ENCODE measurements around the gene NLE1.

The NLE1 gene

GRCh38 chr17:35146214-35146833, 4.2 kb upstream of the NLE1 start:
- peaks cover 8% of the 10 kb centered on the region for H3K79me2 ChIP-seq (ENCODE audit: insufficient read depth, low read length)
- no peak overlapping the region for H3K4me3 ChIP-seq (ENCODE audit: insufficient read depth, low read length, poor library complexity, severe bottlenecking)
- TF ChIP-seq, protein P1, sequence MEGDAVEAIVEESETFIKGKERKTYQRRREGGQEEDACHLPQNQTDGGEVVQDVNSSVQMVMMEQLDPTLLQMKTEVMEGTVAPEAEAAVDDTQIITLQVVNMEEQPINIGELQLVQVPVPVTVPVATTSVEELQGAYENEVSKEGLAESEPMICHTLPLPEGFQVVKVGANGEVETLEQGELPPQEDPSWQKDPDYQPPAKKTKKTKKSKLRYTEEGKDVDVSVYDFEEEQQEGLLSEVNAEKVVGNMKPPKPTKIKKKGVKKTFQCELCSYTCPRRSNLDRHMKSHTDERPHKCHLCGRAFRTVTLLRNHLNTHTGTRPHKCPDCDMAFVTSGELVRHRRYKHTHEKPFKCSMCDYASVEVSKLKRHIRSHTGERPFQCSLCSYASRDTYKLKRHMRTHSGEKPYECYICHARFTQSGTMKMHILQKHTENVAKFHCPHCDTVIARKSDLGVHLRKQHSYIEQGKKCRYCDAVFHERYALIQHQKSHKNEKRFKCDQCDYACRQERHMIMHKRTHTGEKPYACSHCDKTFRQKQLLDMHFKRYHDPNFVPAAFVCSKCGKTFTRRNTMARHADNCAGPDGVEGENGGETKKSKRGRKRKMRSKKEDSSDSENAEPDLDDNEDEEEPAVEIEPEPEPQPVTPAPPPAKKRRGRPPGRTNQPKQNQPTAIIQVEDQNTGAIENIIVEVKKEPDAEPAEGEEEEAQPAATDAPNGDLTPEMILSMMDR (IDR thresholded peaks at IDR 0.05; ENCODE audit: insufficient read depth, low read length, poor library complexity, severe bottlenecking): no peak
- TF ChIP-seq EZH2phosphoT487 (conservative IDR thresholded peaks at IDR 0.05; ENCODE audit: low read length): no peak
- H3K9me2 ChIP-seq (replicated peaks; ENCODE audit: insufficient read depth, low read length): no peaks in the 10 kb centered on the region
- no peaks in the 10 kb centered on the region for H3F3A ChIP-seq (ENCODE audit: insufficient read depth)
- no peak overlapping the region for H3K9ac ChIP-seq (ENCODE audit: low read length)
- H3K4me2 ChIP-seq (ENCODE audit: low read depth, low read length, poor library complexity, severe bottlenecking): no peak overlapping the region
- no peaks in the 10 kb centered on the region for H4K20me1 ChIP-seq (ENCODE audit: low read depth, low read length)
- no peaks in the 10 kb centered on the region for H3K27me3 ChIP-seq (ENCODE audit: low read length)
- H3K36me3 ChIP-seq (ENCODE audit: low read length): no peaks in the 10 kb centered on the region
- H3K9me3 ChIP-seq (ENCODE audit: insufficient read depth, low read length): no peaks in the 10 kb centered on the region
- no peak overlapping the region for H2AFZ ChIP-seq (ENCODE audit: low read depth, low read length, severe bottlenecking)
- no peak overlapping the region for H3K27ac ChIP-seq (ENCODE audit: low read depth, low read length)

DNA sequence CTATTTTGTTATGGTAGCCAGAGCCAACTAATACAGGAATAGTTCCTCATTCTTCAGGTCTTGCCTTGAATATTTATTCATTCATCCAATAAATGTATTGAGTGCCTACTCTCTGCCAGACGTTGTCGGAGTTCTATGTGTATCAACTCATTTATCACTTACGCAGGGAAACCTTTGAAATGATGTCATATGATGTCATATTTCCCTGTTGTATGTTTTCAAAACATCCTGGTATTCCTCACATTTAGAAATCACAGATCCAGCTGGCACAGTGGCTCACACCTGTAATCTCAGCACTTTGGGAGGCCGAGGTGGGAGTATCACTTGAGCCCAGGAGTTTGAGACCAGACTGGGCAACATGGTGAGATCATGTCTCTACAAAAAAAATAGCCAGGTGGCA, 2.7 kb upstream of the NLE1 start:
- Histone ChIP-seq H2AFZ (ENCODE audit: low read depth, low read length, severe bottlenecking) (no peak overlapping the region), H3K9ac (ENCODE audit: low read length) (no peak overlapping the region), H4K20me1 (ENCODE audit: low read depth, low read length) (no peaks in the 10 kb centered on the region), H3F3A (ENCODE audit: insufficient read depth) (no peaks in the 10 kb centered on the region), H3K9me3 (ENCODE audit: insufficient read depth, low read length) (no peaks in the 10 kb centered on the region), H3K27me3 (ENCODE audit: low read length) (no peaks in the 10 kb centered on the region), H3K79me2 (ENCODE audit: insufficient read depth, low read length) (peaks cover 21% of the 10 kb centered on the region), H3K4me2 (ENCODE audit: low read depth, low read length, poor library complexity, severe bottlenecking) (no peak overlapping the region), H3K9me2 (replicated peaks; ENCODE audit: insufficient read depth, low read length) (no peaks in the 10 kb centered on the region), H3K36me3 (ENCODE audit: low read length) (no peaks in the 10 kb centered on the region), H3K4me3 (ENCODE audit: insufficient read depth, low read length, poor library complexity, severe bottlenecking) (no peak overlapping the region), H3K27ac (ENCODE audit: low read depth, low read length) (no peak overlapping the region)
- TF ChIP-seq, protein P1 (IDR thresholded peaks at IDR 0.05; ENCODE audit: insufficient read depth, low read length, poor library complexity, severe bottlenecking): no peak
- TF ChIP-seq EZH2phosphoT487 (conservative IDR thresholded peaks at IDR 0.05; ENCODE audit: low read length): no peak

DNA sequence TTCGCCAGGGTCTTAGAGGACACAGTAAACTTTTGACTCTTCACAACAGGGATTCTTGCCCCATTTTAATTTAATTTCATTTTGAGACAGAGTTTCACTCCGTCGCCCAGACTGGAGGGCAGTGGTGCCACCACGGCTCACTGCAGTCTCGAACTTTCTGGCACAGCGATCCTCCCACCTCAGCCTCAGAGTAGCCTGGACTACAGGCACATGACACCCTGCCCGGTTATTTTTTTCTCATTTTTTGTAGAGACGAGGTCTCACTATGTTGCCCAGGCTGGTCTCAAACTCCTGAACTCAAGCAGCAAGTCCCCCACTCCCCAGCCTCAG, 329 bp upstream of the NLE1 start:
- Histone ChIP-seq H3K9ac (ENCODE audit: low read length) (peak overlapping the region; percentile 92), H3K4me2 (ENCODE audit: low read depth, low read length, poor library complexity, severe bottlenecking) (peak overlapping the region; percentile 99), H3K9me3 (ENCODE audit: insufficient read depth, low read length) (no peaks in the 10 kb centered on the region), H3K4me3 (ENCODE audit: insufficient read depth, low read length, poor library complexity, severe bottlenecking) (peak overlapping the region; percentile 75), H3K36me3 (ENCODE audit: low read length) (0 out of 2 replicates have a peak, but pooled peaks cover 2% of the 10 kb centered on the region), H3F3A (ENCODE audit: insufficient read depth) (no peaks in the 10 kb centered on the region), H3K79me2 (ENCODE audit: insufficient read depth, low read length) (peaks cover 23% of the 10 kb centered on the region), H3K27ac (ENCODE audit: low read depth, low read length) (no peak overlapping the region), H4K20me1 (ENCODE audit: low read depth, low read length) (no peaks in the 10 kb centered on the region), H2AFZ (ENCODE audit: low read depth, low read length, severe bottlenecking) (peak overlapping the region; percentile 73), H3K9me2 (replicated peaks; ENCODE audit: insufficient read depth, low read length) (no peaks in the 10 kb centered on the region), H3K27me3 (ENCODE audit: low read length) (no peaks in the 10 kb centered on the region)
- no peak for TF ChIP-seq EZH2phosphoT487 (conservative IDR thresholded peaks at IDR 0.05; ENCODE audit: low read length)
- TF ChIP-seq, protein P1 (IDR thresholded peaks at IDR 0.05; ENCODE audit: insufficient read depth, low read length, poor library complexity, severe bottlenecking): no peak

Data from SU-DHL-6 (cell line).